HepG2 (cell line): ENCODE measurements around the gene BAHD1. TPM values are rescaled to one million over a fixed set of nuclear protein-coding genes. Genes with fewer than 3 reads are reported as not detected.

ENCODE experiments used
- ARID3A ChIP-seq: IDR thresholded peaks from 2 replicates; pipeline ENCODE4 v1.6.1; 2012; ENCODE audit warnings: low read depth, low read length, improper control_type of control experiment
- CEBPB ChIP-seq: IDR thresholded peaks from 2 replicates; pipeline ENCODE4 v1.6.1; 2011; ENCODE audit warnings: low read depth, low read length, improper control_type of control experiment, borderline replicate concordance
- FOSL2 ChIP-seq: sonication (generic); formaldehyde crosslinking; IDR thresholded peaks from 2 replicates; pipeline ENCODE4 v1.4.0; 2020; ENCODE audit warnings: missing genetic modification reagents
- FOXP4 ChIP-seq: sonication (generic); formaldehyde crosslinking; IDR thresholded peaks from 2 replicates; pipeline ENCODE4 v1.4.0; 2020; ENCODE audit warnings: missing genetic modification reagents
- GABPA ChIP-seq, 2 experiments: IDR thresholded peaks; 2 replicates each; pipeline ENCODE4 v1.6.1; 2011 to 2016; ENCODE audit warnings: low read depth in 2 of 2, low read length in 1 of 2, missing biosample characterization in 1 of 2, missing genetic modification characterization in 1 of 2
- HOXA3 ChIP-seq: sonication (generic); formaldehyde crosslinking; IDR thresholded peaks from 2 replicates; pipeline ENCODE4 v1.5.0; 2020; ENCODE audit warnings: missing genetic modification reagents
- HOXA7 ChIP-seq: sonication (generic); formaldehyde crosslinking; IDR thresholded peaks from 2 replicates; pipeline ENCODE4 v1.8.1; 2022; ENCODE audit warnings: mild to moderate bottlenecking, missing genetic modification reagents, moderate library complexity
- KDM3A ChIP-seq: IDR thresholded peaks from 2 replicates; pipeline ENCODE4 v1.6.1; 2018; ENCODE audit warnings: low read depth, missing compliant biosample characterization
- LBX2 ChIP-seq: sonication (generic); formaldehyde crosslinking; IDR thresholded peaks from 2 replicates; pipeline ENCODE4 v1.5.0; 2020; ENCODE audit warnings: missing genetic modification reagents, mild to moderate bottlenecking, borderline replicate concordance
- RBM39 ChIP-seq: fragments of 200-400 bp; formaldehyde crosslinking; IDR thresholded peaks from one replicate; pipeline ENCODE4 v1.6.1; 2018; ENCODE audit warnings: antibody characterized with exemption, mild to moderate bottlenecking, low read depth, low read length; ENCODE audit not compliant: poor library complexity, severe bottlenecking
- YEATS2 ChIP-seq: sonication (generic); formaldehyde crosslinking; IDR thresholded peaks from 2 replicates; pipeline ENCODE4 v1.4.0; 2020; ENCODE audit warnings: missing genetic modification reagents, borderline replicate concordance
- ZNF225 ChIP-seq: sonication (generic); formaldehyde crosslinking; IDR thresholded peaks from 2 replicates; pipeline ENCODE4 v1.4.0; 2020; ENCODE audit warnings: mild to moderate bottlenecking, missing genetic modification reagents
- ZNF34 ChIP-seq: sonication (generic); formaldehyde crosslinking; IDR thresholded peaks from 2 replicates; pipeline ENCODE4 v1.4.0; 2020; ENCODE audit warnings: mild to moderate bottlenecking, missing genetic modification reagents, borderline replicate concordance
- ZNF407 ChIP-seq: sonication (generic); formaldehyde crosslinking; IDR thresholded peaks from one replicate; pipeline ENCODE4 v1.5.1; 2020; ENCODE audit warnings: mild to moderate bottlenecking, missing genetic modification reagents; ENCODE audit errors: not compliant biosample characterization
- ZNF577 ChIP-seq: sonication (generic); formaldehyde crosslinking; IDR thresholded peaks from 2 replicates; pipeline ENCODE4 v1.4.0; 2020; ENCODE audit warnings: mild to moderate bottlenecking, low read depth, missing genetic modification reagents, borderline replicate concordance
- ZNF605 ChIP-seq: sonication (generic); formaldehyde crosslinking; IDR thresholded peaks from 2 replicates; pipeline ENCODE4 v1.8.0; 2022; ENCODE audit warnings: mild to moderate bottlenecking, missing genetic modification reagents
- polyA plus RNA-seq, 8 experiments: library from polyadenylated mRNA; depleted of rRNA in 3 of 8; stranded (reverse) in 7 of 8; unstranded in 1 of 8; fragments of >200 nt; fragmentation: Illumina TruSeq in 4 of 8; extraction: Trizol in 4 of 8; gene quantifications; 2 replicates each; pipeline versions ENCODE4 v1.2.1 to v1.2.3, GENCODE V29; 2011 to 2016; ENCODE audit warnings: low read depth in 4 of 8, missing spikeins in 1 of 8, mixed read lengths in 1 of 8; ENCODE audit not compliant: insufficient read depth in 1 of 8
- total RNA-seq, 5 experiments: library from RNA; depleted of rRNA; stranded (reverse); fragments of >200 nt; fragmentation: Illumina TruSeq; extraction: Trizol; gene quantifications; 2 replicates each; pipeline ENCODE4 v1.2.3, GENCODE V29; 2016; ENCODE audit warnings: low read depth in 1 of 5

Gene BAHD1
- total and polyA plus RNA-seq, 2 of the 13 experiments (the other 11 are each of a cell fraction or from before 2014, with no cell fraction given): 3.3 to 8.7 TPM

GRCh38 chr15:40511472-40512133, 70.8 kb downstream of the BAHD1 start (continued):
- TF ChIP-seq FOXP4 (CRISPR knock-in tag) (no peak), KDM3A (CRISPR knock-in tag) (peak; percentile 91; the same call in 1 of the 2 replicates), CEBPB (peak; percentile 74; the same call in 1 of the 2 replicates), RBM39 (peak; percentile 55), GABPA (IDR thresholded peaks at IDR 0.05; ENCODE audit: low read depth, low read length) (no peak), GABPA (CRISPR knock-in tag; IDR thresholded peaks at IDR 0.05; ENCODE audit: low read depth) (no peak), ZNF577 (CRISPR knock-in tag) (no peak), LBX2 (CRISPR knock-in tag) (0 out of 2 replicates have a peak, but pooled peaks have one; percentile 18), HOXA3 (CRISPR knock-in tag) (peak; percentile 91), FOSL2 (CRISPR knock-in tag) (peak; percentile 20; the same call in 1 of the 2 replicates), HOXA7 (CRISPR knock-in tag) (no peak), YEATS2 (CRISPR knock-in tag) (no peak), ZNF34 (CRISPR knock-in tag) (0 out of 2 replicates have a peak, but pooled peaks have one; percentile 66), ZNF225 (CRISPR knock-in tag) (no peak), ZNF407 (peak; percentile 41), ARID3A (no peak), ZNF605 (CRISPR knock-in tag) (no peak)
